HepG2 (cell line): Measurements from ENCODE around the gene AFAP1. TPM values are rescaled to one million over a fixed set of nuclear protein-coding genes. Genes with fewer than 3 reads are reported as not detected.

Experiments used
- ATF7 ChIP-seq, 2 experiments: fragments of 450-650 bp in 1 of 2; sonication (generic) in 1 of 2; formaldehyde crosslinking in 1 of 2; IDR thresholded peaks; 2 replicates each; pipeline versions ENCODE4 v1.4.0 to v1.6.1; 2016 to 2020; ENCODE audit warnings: antibody characterized with exemption in 1 of 2, mild to moderate bottlenecking in 1 of 2, missing genetic modification reagents in 1 of 2
- ATM ChIP-seq: fragments of 450-650 bp; IDR thresholded peaks from 2 replicates; pipeline ENCODE4 v1.7.1; 2017; ENCODE audit warnings: mild to moderate bottlenecking, borderline replicate concordance
- HOXD1 ChIP-seq: sonication (generic); formaldehyde crosslinking; IDR thresholded peaks from 2 replicates; pipeline ENCODE4 v1.5.0; 2020; ENCODE audit warnings: missing genetic modification reagents
- KDM1A ChIP-seq: IDR thresholded peaks from 2 replicates; pipeline ENCODE4 v1.6.1; 2016; ENCODE audit warnings: missing compliant biosample characterization
- MEIS1 ChIP-seq: sonication (generic); formaldehyde crosslinking; IDR thresholded peaks from 2 replicates; pipeline ENCODE4 v1.9.0; 2021; ENCODE audit warnings: mild to moderate bottlenecking, missing genetic modification reagents, moderate library complexity, borderline replicate concordance
- MIER2 ChIP-seq: IDR thresholded peaks from 2 replicates; pipeline ENCODE4 v1.6.1; 2016; ENCODE audit warnings: missing biosample characterization, missing genetic modification reagents
- MLLT10 ChIP-seq: sonication (generic); formaldehyde crosslinking; IDR thresholded peaks from 2 replicates; pipeline ENCODE4 v1.4.0; 2020; ENCODE audit warnings: missing genetic modification reagents
- NONO ChIP-seq, 2 experiments: fragments of 450-650 bp in 1 of 2; sonication (generic) in 1 of 2; formaldehyde crosslinking in 1 of 2; IDR thresholded peaks in 1 of 2; conservative IDR thresholded peaks in 1 of 2; 2 replicates each; pipeline versions ENCODE4 v1.6.1 to v1.8.0; 2017 to 2022; ENCODE audit warnings: mild to moderate bottlenecking in 1 of 2, missing genetic modification reagents in 1 of 2, moderate library complexity in 1 of 2
- PAXIP1 ChIP-seq: sonication (generic); formaldehyde crosslinking; conservative IDR thresholded peaks from 2 replicates; pipeline ENCODE4 v1.4.0; 2020; ENCODE audit warnings: mild to moderate bottlenecking, missing genetic modification reagents, moderate library complexity
- PLSCR1 ChIP-seq: sonication (generic); formaldehyde crosslinking; IDR thresholded peaks from 2 replicates; pipeline ENCODE4 v1.5.0; 2020; ENCODE audit warnings: missing genetic modification reagents, mild to moderate bottlenecking, borderline replicate concordance
- RELA ChIP-seq: sonication (generic); formaldehyde crosslinking; IDR thresholded peaks from 2 replicates; pipeline ENCODE4 v1.4.0; 2020; ENCODE audit warnings: missing genetic modification reagents
- SNAPC5 ChIP-seq: sonication (generic); formaldehyde crosslinking; IDR thresholded peaks from 2 replicates; pipeline ENCODE4 v1.8.1; 2023; ENCODE audit warnings: mild to moderate bottlenecking, missing genetic modification reagents, borderline replicate concordance
- SRF ChIP-seq: IDR thresholded peaks from 2 replicates; pipeline ENCODE4 v1.6.1; 2011; ENCODE audit warnings: mild to moderate bottlenecking, low read depth, low read length, moderate library complexity
- TRIM24 ChIP-seq: sonication (generic); formaldehyde crosslinking; IDR thresholded peaks from 2 replicates; pipeline ENCODE4 v1.8.0; 2022; ENCODE audit warnings: mild to moderate bottlenecking, missing genetic modification reagents
- U2AF2 ChIP-seq: fragments of 200-400 bp; formaldehyde crosslinking; IDR thresholded peaks from 2 replicates; pipeline ENCODE4 v1.6.1; 2017; ENCODE audit warnings: low read depth, mild to moderate bottlenecking, low read length
- ZHX2 ChIP-seq, 2 experiments: sonication (generic) in 1 of 2; formaldehyde crosslinking in 1 of 2; IDR thresholded peaks; 2 replicates each; pipeline versions ENCODE4 v1.6.1 to v1.9.0; 2014 to 2022; ENCODE audit warnings: antibody characterized with exemption in 1 of 2, borderline replicate concordance in 1 of 2, inconsistent platforms in 1 of 2, low read depth in 1 of 2, missing genetic modification reagents in 1 of 2
- ZNF431 ChIP-seq: sonication (generic); formaldehyde crosslinking; IDR thresholded peaks from 2 replicates; pipeline ENCODE4 v1.9.0; 2022; ENCODE audit warnings: missing genetic modification reagents, low read depth, mild to moderate bottlenecking, borderline replicate concordance
- ZNF678 ChIP-seq: sonication (generic); formaldehyde crosslinking; IDR thresholded peaks from 2 replicates; pipeline ENCODE4 v1.4.0; 2020; ENCODE audit warnings: mild to moderate bottlenecking, missing genetic modification reagents
- polyA plus RNA-seq, 8 experiments: library from polyadenylated mRNA; depleted of rRNA in 3 of 8; stranded (reverse) in 7 of 8; unstranded in 1 of 8; fragments of >200 nt; fragmentation: Illumina TruSeq in 4 of 8; extraction: Trizol in 4 of 8; gene quantifications; 2 replicates each; pipeline versions ENCODE4 v1.2.1 to v1.2.3, GENCODE V29; 2011 to 2016; ENCODE audit warnings: low read depth in 4 of 8, missing spikeins in 1 of 8, mixed read lengths in 1 of 8; ENCODE audit not compliant: insufficient read depth in 1 of 8
- total RNA-seq, 5 experiments: library from RNA; depleted of rRNA; stranded (reverse); fragments of >200 nt; fragmentation: Illumina TruSeq; extraction: Trizol; gene quantifications; 2 replicates each; pipeline ENCODE4 v1.2.3, GENCODE V29; 2016; ENCODE audit warnings: low read depth in 1 of 5

Gene AFAP1
- total and polyA plus RNA-seq, 2 of the 13 experiments (the other 11 are each of a cell fraction or from before 2014, with no cell fraction given), result 2.5 TPM

- TF ChIP-seq NONO (IDR thresholded peaks at IDR 0.05), result no peak
- TF ChIP-seq NONO (CRISPR knock-in tag; conservative IDR thresholded peaks at IDR 0.05), result no peak
- TF ChIP-seq RELA (CRISPR knock-in tag), result no peak
- TF ChIP-seq SNAPC5 (CRISPR knock-in tag), result no peak
- no peak for TF ChIP-seq ATM
- TF ChIP-seq HOXD1, result no peak
- TF ChIP-seq SRF, result no peak
- peak; percentile 38; the same call in 1 of the 2 replicates for TF ChIP-seq PAXIP1 (CRISPR knock-in tag)
- TF ChIP-seq KDM1A (CRISPR knock-in tag), result no peak
- TF ChIP-seq ZHX2 (IDR thresholded peaks at IDR 0.05; ENCODE audit: low read depth), result no peak
- TF ChIP-seq ZHX2 (CRISPR knock-in tag; IDR thresholded peaks at IDR 0.05; ENCODE audit: borderline replicate concordance), result no peak
- no peak for TF ChIP-seq MLLT10 (CRISPR knock-in tag)
- TF ChIP-seq U2AF2, result no peak
- TF ChIP-seq MIER2 (CRISPR knock-in tag), result no peak
- no peak for TF ChIP-seq ZNF431
- TF ChIP-seq PLSCR1 (CRISPR knock-in tag), result no peak
- no peak for TF ChIP-seq ZNF678
- TF ChIP-seq MEIS1 (CRISPR knock-in tag), result no peak
- TF ChIP-seq TRIM24, result no peak
- no peak for TF ChIP-seq ATF7 (IDR thresholded peaks at IDR 0.05)
- no peak for TF ChIP-seq ATF7 (CRISPR knock-in tag; IDR thresholded peaks at IDR 0.05)
Measured at GRCh38 chr4:7924163-7924562, 15.5 kb downstream of the AFAP1 start (continued).
